HG02943 (cell line): ENCODE data around the gene F8.
"Not testable (repeated sequence)": the region's sequence is repeated elsewhere in the genome, so short reads cannot be mapped to it uniquely, and the experiment has no call there.

Experiments
- ATAC-seq: cut with Tn5 transposase; IDR thresholded peaks from one replicate; pipeline ENCODE4 v1.9.1; 2021; ENCODE audit warnings: mild to moderate bottlenecking, low read depth, moderate library complexity; ENCODE audit not compliant: unreplicated experiment

F8 gene

DNA sequence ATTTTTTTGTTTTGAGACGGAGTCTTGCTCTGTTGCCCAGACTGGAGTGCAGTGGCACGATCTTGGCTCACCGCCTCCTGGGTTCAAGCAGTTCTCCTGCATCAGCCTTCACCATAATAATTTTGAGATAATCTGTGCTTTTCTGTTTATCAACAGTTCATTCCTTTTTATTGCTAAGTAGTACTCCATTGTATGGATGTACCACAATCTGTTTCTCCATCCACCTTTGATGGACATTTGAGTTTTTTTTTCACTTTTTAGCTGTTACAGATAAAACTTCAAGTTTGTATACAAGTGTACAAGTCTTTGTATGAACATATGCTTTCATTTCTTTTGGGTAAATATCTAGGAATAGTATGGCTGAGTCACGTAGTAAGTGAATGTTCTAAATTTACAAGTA lies 13.2 kb upstream of the F8 start:
- no peak for ATAC-seq

DNA sequence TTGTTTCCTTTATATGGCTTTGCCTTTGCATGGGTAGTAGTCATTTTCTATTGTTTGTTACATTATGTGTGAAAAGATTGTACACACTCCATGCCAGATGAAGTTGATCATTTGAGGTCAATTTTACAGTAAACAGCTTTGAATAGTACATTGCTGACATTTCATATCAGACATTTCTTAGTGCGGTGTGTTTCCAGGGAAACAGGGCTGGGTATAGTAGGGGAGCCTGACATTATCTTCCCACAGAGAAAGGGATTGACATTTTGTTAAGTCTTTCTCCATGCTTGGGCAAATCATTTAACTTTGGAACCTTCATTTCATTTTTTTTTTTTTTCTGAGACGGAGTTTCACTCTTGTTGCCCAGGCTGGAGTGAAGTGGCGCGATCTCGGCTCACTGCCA lies 9.1 kb upstream of the F8 start:
- no peak for ATAC-seq

- no peak for ATAC-seq
These were observed 6.4 kb upstream of the F8 start for GRCh38 chrX:155028877-155029291.

DNA sequence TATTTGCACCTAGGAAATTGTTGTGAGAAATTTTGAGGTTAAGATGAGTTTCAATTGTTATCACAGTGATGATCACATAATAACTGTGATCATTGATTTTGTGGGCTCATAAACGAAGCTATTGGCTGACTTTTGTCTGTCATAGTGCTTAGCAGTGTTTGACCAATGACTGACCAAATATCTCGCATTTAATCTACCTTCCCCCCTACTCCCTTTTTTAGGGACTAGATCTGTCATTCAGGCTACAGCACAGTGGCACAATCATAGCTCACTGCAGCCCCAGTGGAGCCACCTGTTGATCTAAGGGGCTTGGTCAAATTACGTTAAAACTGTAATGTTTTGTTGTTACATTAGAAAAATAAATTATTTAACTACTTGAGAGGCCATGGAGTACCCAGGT lies 5.6 kb upstream of the F8 start:
- no peak for ATAC-seq

GRCh38 chrX:155027509-155028066 lies 5.1 kb upstream of the F8 start:
- ATAC-seq, result no peak

DNA sequence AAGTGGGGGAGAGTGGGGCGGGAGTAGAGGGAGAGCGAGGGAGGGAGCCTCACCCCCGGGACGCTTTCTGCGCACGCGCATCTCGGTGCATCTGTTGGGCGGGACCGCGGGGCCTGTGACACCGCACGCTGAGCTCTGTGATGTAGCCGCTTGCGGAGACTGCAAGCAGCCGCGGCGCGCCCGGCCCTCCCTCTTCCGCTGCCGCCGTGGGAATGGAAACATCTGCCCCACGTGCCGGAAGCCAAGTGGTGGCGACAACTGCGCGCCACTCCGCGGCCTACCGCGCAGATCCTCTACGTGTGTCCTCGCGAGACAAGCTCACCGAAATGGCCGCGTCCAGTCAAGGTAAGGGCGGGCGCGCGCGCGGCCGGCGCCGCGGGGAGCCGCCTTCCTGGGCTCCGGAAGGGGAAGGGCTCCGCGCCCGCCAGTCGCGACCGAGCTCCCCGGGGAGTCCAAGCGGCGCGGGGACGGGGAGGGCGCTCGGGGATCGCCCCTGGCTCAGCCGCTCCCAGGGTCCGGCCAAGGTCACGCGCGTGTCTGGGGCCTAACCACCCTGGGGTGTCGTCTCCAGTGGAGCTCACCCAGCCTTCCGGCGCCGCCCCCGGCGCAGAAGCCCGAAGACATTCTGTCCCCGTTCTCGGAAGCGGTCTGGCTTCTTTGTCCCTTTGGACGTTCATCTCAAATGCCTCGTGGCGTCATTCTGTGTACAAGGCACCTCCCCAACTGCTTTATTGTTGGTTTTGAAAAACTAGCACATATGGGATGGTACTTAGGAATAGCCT lies 4.4 kb upstream of the F8 start, which contains the start of gene FUNDC2:
FUNDC2 (plus strand) TSS at position 118 of the 782 bp plus-strand sequence; CDS start at position 213, 95 bp downstream.
- ATAC-seq, result peak; percentile 92

- no peak for ATAC-seq
These were observed 3.9 kb upstream of the F8 start for GRCh38 chrX:155026420-155026726.

DNA sequence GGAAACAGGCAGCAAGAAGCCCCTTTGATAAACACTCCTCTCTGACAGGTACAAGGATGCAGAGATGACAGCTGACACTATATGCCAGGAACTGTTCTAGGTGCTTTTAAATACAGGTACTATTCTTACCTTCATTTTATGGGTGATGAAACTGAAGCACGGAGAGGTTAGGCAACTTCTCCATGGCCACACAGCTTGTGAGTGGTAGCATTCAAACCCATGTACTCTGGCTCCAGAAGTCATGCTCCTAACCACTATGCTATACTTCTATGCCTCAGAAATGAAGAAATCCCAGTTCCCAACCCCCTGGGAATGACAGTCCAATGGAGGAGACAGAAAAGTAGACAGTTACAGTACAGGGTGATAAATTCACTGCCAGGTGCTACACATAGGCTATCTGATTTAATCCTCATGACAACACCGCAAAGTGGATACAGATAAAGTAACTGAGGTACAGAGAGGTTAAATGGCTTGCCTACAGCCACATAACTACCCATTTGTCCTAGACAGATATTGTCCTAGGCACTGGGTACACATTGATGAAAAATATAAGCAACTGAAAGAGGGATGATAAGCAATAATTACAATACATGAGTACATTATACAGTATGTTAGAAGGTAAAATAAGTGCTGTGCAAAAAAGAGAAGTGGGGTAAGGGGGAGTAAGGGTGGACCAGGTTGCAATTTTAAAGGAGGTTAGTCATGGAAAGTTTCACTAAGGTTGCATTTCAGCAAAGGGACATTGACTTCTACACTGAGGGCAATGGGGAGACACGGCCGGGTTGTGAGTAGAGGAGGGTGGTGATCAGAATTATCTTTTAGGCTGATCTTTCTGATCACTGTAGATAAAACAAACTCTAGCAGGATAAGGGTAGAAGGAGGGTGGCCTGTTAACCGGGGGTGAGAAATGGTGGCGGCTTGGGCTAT lies 1.6 kb upstream of the F8 start:
- no peak for ATAC-seq

DNA sequence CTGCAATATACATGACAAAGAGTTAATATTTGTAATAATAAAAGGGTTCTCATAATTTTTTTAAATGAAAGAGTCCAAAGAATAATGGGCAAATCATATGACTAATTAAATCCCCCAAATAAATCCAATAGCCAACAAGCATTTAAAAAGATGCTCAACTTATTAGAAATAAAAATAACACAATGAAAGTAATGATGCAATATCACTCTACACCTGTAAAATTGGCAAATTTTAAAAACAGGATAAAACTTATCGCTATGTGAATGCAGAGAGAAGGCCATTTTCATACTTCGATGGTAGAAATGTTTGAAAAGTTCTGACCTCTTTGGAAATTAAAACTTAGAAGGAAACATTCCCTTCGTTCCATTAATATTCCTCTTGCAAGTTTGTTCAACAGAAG lies 1.9 kb downstream of the F8 start:
- no peak for ATAC-seq

- ATAC-seq, result no peak
These were observed 12.5 kb downstream of the F8 start for GRCh38 chrX:155009994-155010472.

GRCh38 chrX:155008578-155008977 lies 13.9 kb downstream of the F8 start:
- ATAC-seq, result not testable (repeated sequence)

- not testable (repeated sequence) for ATAC-seq
These were observed 15.4 kb downstream of the F8 start for GRCh38 chrX:155006913-155007671.

DNA sequence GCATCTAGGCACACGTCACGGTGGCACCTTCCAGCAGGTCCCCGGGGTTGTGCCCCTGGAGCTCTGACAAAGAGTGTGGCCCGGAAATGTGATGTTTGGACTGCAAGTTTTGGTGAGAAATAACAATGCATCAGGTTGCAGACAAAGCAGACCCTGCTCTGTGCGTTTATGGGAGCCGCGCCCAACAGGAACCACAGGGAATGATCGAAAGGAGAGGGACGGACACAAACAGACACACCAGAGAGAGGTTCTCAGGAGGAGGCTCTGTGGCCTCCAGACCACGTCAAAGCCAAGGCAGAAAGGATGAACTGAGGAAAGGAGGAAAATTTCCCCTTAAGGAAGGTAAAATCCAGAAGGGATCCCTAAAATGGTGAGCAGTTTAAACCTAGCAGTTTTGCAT lies 16.1 kb downstream of the F8 start:
- ATAC-seq, result not testable (repeated sequence)

- no peak for ATAC-seq
These were observed 17.3 kb downstream of the F8 start for GRCh38 chrX:155005190-155005589.

GRCh38 chrX:155001873-155002272 lies 20.6 kb downstream of the F8 start:
- ATAC-seq, result no peak

GRCh38 chrX:155000841-155001240 lies 21.7 kb downstream of the F8 start:
- ATAC-seq, result no peak

DNA sequence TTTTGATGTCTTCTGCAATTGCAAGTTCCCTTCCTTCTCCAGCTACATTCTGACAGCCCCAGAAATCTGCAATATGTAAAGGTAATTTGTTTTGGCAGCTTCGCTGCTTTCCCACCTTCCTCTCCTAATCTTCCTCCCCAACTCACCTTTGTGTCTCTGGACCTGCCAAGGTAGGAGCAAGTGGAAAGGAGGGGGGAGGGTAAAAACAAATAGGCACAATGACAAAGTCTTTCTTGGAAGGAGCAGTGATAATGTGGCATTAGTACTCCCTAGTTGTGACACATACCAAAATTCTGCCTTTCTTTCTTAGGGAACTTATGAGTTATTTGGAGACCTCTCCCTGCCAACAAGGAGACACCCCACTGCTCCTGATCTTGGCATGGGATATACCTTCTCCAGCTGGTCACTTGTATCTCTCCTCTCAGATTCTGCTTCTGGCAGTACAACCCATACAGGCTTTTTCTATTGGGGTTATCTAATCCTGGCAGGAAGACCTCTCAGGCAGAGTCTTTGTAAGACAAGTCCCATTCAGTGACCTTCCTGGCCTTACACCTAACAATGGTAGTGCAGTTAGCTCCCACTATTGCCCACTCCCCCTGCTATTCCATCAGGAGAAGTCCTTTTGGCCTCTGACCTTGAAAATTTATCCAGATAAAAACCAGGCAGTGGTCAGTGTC lies 24.2 kb downstream of the F8 start:
- no peak for ATAC-seq

DNA sequence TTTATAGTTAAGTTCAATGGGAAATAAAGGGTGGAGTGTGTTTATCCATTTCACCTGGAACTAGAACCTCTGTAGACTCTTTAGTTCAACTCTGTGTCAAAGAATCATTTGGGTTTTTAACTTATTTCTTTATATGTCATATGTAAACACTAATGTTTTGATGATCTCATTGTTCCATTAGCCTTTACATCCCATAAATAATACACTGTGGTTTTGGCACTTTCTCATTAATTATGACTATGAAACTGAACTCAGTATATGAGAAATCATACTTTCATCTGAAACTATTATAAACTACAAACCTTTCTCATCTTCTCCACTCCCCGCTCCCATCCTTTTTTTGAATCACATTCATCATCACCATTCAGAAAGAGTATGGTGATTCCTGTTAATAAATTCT lies 31.0 kb downstream of the F8 start:
- no peak for ATAC-seq

DNA sequence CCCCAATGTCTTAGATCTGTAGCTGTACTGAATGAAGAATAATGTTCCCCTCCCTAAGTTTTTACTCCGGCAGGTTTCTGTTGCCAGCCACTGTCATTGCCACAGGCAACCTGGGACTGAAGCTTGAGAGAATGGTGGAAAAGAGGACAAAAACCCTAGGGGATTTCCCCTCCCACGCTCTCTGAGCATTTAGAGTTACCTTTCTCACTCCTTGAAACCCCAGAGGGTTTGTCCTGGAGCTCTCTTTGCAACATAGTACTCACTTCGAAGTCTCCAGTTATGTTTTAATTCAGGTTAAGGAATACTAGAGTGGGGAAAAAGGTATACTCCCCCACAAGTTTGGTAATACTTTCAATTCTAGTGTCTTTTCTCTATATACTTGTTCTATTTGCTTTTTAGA lies 31.5 kb downstream of the F8 start:
- ATAC-seq, result no peak

DNA sequence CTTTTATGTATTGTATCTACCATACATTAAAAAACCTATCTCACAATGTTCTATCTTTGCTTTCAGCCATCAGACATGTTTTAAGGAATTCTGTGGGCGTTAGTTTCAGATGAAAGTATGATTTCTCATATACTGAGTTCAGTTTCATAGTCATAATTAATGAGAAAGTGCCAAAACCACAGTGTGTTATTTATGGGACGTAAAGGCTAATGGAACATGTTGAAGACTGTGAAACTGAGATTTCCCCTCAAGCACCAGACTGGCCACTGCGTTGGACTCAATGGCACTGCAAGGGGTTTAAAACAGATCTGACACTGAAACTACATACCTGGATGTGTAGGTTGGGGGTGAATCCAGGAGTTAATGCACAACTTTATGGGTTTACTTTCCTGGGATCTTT lies 32.0 kb downstream of the F8 start:
- no peak for ATAC-seq
